Hindlimb muscle (tissue), 1 donor: ENCODE measurements around the gene DUOXA1. TPM values are rescaled to one million over a fixed set of nuclear protein-coding genes. Genes with fewer than 3 reads are reported as not detected.

Source experiments
- DNase-seq: peaks from one replicate; pipeline ENCODE4 v3.0.0-alpha.2; 2013
- polyA plus RNA-seq: library from polyadenylated mRNA; unstranded; fragments of 120-200 nt; gene quantifications from one replicate; pipeline ENCODE4 v1.2.1, GENCODE V29; 2013; ENCODE audit not compliant: insufficient read length

The DUOXA1 gene
- polyA plus RNA-seq, 1 donor, result 0.28 TPM

DNA sequence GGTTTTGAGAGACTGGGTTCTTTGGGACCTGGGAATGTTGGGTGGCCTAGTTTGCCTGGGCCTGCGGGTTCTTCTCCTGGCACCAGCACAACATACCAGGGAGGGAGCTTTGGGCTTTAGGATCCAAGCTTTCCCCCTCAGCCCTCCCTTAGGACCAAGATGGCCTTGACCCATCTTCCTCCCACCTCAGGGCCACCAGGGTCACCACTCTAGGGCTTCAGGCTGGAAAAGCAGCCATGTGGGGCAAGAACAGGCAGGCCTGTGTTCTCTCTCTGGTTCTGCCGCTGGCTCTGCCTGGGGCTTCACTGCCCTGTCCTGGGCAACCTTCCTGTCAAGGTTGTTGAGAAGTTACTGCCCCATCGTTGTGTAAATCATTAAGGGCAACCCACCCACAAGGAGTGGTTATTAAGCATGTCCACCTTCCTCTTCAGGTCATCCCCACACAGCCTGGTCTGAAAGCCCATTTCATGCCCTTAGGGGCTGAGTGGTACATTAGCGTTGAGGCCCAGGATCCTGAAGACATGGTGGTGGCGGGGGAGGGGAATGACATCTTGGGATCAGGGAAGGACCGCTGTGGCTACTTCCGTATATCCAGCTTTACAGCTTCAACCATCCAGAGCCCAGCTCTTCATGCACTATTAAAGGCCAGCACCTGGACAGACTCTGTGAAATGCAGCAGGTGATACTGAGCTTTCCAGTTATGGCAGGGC is 767 bp upstream of the DUOXA1 start:
- DNase-seq, result no peak

DNA sequence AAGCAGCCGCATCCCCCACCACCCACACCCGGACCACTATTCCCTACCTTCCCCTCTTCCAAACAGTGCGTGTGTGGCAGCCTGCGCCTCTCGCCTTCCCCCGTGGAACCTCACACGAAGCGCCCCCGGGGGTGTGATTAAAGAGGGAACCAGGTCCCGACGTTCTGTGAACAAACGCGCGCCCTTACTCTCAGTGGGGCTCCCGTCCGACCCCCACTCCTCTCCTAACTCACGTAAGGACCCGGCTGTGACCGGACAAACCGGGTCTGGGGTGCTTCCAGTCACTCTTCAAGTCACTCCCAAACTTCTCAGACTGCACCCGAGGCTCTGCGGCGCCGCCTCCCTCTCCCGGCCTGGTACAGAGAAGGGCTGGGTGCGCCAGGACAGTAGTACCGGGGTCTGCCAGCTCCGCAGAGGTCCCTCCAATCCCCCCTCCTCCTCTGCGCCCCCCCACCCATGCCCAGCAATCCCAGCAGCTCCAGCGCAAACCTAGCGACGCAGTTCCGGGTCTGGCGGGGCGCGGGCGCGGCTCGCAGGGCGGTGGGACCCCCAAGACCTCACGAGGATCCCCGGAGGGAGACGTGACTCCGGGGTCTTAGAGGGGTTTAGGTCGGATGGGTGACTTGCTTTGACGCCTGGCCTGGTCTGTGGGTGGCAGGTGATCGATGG is 574 bp downstream of the DUOXA1 start:
- DNase-seq, result no peak

DNA sequence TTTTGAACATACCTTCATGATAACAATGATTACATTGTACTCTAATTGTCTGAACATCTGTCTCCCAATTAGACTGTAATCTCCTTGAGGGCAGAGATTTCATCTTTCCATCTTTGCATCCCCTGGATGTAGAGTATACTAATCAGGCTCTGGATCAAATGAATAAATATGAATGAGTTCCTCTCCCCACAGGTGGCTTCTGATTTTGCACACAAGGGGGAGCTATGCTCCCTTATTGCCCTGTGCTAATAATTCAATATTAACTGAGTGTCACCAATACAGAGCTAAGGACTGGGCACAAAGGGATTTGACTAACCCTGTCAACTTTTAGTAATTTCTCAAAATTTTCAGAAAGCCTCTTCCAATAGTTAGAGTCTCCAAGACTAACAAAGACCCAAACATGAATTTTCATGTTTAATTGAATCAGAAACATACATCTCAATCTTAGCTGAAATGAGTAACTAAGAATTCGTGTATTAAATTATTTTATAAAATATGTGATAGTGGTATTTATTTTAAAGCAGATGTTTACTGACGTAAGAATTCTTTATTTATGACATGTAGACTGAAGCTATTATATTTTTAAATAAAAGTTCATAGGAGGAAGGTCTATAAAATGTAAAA is 3.0 kb downstream of the DUOXA1 start:
- no peak for DNase-seq

DNA sequence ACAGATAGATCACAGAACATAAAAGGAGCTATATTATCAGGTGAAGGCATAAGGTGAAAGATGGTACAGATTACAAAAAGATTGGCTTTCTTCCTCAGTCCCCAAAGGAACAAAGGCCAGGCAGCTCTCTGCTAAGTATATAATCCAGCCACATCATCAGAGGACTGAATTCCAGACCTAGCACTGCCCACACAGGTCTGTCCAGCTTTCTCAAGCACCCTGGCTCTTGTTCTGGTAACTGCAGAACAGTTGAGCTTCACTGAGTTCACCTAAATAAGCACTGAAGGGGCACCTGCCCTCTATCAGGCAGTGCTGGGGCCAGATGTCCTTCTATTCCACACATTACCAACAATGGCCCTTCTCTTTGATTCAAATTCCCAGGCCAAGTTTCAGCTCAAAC is 6.3 kb downstream of the DUOXA1 start:
- no peak for DNase-seq

DNA sequence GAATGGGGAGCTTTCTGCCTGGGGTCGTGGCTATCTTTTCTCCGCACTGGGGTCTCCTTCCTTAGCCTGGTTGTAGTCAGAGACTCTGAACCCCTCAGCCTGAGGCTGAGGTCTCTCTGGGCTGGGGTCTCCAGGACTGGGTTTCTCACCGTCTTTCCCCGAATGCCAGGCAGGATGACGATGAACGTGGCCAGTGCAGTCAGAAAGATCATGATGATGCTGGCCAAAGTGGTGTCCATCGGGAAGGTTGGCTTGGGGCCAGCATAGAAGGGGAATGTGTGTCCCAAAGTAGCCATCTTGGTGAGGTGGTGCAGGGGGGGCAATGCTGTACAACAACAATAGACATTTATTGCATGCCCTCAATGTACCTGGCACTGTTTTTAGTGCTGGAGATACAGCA is 7.0 kb downstream of the DUOXA1 start:
- DNase-seq, result no peak

DNA sequence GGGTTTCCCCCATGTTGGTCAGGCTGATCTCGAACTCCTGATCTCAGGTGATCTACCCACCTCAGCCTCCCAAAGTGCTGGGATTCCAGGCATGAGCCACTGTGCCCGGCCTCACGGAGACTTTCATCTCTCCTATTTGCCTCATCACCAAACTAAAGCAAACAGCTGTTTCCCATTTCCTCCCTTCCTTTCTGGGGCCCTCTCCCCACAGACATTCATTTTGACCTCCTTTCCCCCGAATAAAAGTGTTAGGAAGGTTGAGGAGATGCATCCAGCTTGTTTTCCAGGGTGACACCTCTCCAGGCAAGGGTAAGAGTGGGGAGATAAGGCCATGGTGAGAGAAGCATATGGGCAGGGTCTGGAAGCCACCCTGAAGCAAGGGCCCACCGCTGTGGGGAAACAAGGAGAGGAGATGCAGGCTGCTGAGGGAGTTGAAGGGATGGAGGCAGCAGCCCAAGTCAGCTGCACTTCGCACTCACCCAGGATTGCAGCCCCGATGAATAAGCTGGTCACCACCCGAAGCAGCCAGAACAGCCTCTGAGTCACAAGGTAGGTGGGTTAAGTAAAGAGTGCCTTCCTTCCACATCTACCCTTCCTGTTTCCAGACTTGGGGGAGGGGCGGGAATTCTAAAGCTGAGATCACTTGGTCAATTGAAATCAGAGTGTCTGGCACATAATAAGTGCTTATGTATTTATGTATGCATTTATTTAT is 7.8 kb downstream of the DUOXA1 start:
- DNase-seq, result no peak

- DNase-seq, result no peak
Measured at GRCh38 chr15:45121020-45121419, 8.7 kb downstream of the DUOXA1 start.

DNA sequence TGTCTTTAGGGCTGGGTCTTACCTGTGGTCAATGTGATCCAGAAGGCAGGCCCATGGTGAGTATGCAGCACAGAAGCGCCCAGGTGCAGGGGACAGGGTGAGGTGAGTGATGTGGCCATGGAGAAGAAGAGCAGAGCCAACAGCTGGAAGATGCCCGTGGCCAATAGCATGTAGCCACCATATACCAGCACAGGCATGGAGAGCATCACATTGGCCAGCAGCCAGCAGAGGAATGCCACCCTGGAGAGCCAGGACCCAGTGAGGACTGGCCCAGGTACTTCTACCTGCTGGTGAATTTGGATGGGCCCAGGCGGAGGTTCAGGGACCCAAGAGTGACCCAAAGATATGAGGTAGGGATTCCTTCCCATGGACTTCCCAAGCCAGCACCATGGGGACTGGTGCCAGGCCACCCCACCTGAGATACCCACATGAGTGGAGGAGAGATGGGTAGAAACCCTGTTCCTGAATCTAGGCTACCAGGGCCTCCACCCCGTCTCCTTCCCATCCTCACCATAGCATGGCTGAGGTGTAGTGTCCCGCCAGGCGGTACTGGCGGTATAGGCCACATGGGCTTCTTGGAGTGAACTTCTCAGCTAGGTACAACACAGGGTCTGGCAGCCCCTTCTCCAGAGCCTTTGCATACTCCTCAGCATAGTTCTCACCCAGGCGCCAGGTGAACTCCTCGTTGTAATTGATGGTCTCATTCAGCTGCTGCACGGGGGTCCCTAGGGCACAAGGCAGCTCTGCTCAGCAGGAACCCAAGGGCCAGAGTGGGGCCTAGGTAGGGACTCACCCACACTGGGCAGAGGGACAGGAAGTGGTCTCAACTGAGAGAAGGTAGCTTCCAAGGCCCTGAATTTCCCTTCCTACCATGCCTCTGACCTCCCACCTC is 9.4 kb downstream of the DUOXA1 start:
- no peak for DNase-seq

GRCh38 chr15:45118996-45119395 is 10.7 kb downstream of the DUOXA1 start:
- DNase-seq, result no peak

DNA sequence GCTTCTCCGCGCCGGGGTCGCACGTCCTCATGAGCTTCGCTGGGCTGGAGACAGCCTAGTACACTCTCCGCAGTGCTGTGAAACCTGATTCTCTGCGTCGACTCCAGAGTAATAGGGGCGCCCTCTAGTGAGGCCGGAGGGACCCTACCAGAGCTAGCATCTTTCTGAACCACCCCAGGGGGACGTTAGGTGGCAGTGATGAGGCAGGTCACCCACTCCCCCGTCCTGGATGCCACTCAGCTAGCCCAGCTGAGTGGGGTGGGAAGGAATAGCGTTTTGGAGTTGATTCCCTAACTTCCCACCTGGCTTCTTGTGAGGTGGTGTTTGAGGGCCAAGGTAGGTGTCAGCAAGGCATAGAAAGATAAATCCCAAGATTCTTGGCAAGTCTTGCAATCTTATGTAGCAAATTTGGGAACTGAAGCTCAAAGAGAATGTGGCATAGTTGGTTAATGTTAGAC is 11.5 kb downstream of the DUOXA1 start:
- DNase-seq, result peak; percentile 88

DNA sequence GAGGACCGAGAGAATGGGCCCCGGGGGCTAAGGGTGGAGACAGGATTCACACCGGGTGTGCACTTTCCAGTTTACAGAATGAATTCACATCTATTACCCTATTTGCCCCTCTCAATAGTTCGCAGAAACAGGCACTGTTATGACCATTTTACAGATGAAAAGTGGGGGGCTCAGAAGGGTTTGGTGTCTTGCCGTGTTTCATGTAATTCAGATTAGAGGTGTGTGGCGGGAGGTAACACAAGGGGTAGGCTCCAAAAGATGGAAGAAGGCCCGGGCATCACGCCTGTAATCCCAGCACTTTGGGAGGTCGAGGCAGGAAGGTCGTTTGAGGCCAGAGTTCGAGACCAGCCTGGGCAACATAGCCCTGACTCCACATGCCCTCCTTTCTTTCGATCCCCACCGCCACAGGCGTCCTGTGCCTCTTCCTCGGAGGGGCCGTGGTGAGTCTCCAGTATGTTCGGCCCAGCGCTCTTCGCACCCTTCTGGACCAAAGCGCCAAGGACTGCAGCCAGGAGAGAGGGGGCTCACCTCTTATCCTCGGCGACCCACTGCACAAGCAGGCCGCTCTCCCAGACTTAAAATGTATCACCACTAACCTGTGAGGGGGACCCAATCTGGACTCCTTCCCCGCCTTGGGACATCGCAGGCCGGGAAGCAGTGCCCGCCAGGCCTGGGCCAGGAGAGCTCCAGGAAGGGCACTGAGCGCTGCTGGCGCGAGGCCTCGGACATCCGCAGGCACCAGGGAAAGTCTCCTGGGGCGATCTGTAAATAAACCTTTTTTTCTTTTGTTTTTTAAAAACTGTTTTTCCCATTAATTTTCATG is 12.2 kb downstream of the DUOXA1 start:
- no peak for DNase-seq

- no peak for DNase-seq
Measured at GRCh38 chr15:45116482-45117307, 13.0 kb downstream of the DUOXA1 start.

GRCh38 chr15:45116006-45116481 is 13.6 kb downstream of the DUOXA1 start:
- no peak for DNase-seq

- DNase-seq, result no peak
Measured at GRCh38 chr15:45115312-45115820, 14.3 kb downstream of the DUOXA1 start.

GRCh38 chr15:45114751-45115085 is 15.0 kb downstream of the DUOXA1 start:
- no peak for DNase-seq

DNA sequence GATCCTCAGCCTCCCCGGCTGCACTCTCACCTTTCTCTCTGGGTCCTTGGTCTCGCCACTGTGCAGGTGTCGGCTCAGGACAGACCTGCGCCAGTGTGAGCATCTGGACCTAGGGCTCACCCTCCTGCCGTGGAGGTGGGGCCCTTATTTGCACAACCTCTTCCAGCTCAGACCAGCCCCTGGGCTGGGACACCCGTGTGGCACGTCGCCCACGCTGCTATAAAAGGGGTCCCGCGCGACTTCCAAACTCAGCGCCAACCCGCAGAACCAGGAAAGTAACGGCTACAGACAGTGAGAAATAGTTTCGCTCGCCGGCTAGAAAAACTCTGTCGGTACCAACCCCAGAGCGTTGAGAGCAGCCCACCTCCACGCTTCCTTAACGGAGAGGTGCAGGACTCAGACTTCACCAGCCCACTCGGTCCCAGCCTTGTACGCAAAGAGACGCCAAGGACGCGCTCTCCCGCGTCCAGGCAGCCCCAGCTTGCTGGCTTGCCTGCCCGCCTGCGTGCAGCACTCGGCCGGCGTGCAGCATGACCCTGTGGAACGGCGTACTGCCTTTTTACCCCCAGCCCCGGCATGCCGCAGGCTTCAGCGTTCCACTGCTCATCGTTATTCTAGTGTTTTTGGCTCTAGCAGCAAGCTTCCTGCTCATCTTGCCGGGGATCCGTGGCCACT is 15.5 kb downstream of the DUOXA1 start, which contains the start of the genes DUOX2 and DUOXA2:
DUOX2 (minus strand) TSS at position 97 of the 675 bp plus-strand sequence. CDS start 761 bp downstream, outside the sequence.
DUOXA2 (plus strand) TSS at position 251 of the 675 bp plus-strand sequence; CDS start at position 531, 280 bp downstream.
- DNase-seq, result no peak

DNA sequence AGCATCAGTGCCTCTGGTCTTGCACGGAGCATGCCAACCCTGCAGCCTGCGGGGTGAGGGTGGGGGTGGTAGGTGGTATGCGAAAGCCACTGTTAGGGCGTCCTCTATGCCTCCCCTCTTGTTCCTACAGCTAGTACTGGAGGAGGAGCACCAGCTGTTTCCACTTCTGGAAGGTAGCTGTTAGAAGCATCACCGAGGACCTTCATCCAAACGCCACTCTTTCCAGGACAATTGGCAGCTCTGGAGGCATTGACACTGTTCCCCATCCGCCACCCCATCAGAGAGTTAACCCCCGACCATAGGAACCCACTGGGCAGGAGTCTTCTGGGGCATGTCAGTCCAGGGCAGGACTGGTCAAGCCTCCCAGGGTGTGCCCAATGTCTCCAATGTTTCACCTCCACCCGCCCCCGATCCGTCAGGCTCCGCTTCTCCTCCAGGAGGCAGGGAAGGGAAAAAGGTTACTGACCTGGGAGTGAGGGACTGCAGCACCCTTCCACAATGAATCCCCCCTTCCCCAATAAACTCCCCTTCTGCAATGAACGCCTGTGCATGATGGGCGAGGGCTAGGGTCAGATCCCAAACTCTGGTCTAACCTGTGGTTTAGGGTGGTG is 16.2 kb downstream of the DUOXA1 start:
- no peak for DNase-seq

DNA sequence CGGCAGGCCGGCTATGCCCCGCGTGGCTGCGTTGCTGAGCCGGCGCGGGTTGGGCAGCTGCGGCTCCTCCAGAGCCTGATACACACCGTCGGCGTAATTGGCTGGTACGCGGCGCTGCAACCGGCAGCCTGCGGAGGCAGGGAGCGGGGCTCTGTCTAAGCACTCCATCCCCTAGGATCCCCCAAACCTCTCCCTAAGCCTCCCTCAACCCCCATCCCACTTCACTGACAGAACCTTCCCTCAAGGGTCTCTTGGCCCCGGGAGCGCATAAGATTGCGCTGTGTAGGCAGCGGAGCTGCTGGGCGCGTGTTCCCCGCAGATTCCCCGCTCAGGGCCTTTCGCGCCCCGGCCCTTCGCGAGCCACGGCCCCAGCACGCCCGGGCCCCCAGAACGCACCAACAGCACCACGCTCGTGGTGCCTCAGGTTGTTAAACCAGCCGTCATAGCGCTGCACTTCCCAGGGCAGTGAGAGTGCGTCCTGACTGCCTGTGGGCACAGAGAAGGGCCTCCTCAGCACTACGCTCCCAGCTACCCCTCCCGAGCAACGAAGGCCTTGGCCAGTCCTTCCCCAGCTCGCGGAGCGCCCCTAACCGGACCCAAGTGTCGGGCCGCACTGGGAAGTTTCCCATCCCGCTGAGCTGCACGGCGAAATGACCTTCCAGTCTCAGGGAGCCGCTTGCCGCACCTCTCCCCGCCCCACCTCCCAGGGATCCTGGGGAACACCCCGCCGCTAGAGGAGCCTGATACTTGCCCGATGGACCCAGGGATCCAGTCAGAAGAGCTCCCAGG is 16.9 kb downstream of the DUOXA1 start:
- DNase-seq, result no peak
